ENCODE results near the gene RXRA. TPM values are rescaled to one million over a fixed set of nuclear protein-coding genes. Genes with fewer than 3 reads are reported as not detected.

The RXRA gene
- total and polyA plus RNA-seq, 2 of the 13 experiments (the other 11 are each of a cell fraction or from before 2014, with no cell fraction given), result 18.9 to 29.2 TPM

- TF ChIP-seq E2F1 (CRISPR knock-in tag; IDR thresholded peaks at IDR 0.05) (peak; percentile 57; the same call in 1 of the 2 replicates), FOXK2 (IDR thresholded peaks at IDR 0.05) (no peak), ZNF576 (CRISPR knock-in tag; IDR thresholded peaks at IDR 0.05) (no peak), HCFC1 (IDR thresholded peaks at IDR 0.05; ENCODE audit: low read depth, low read length) (no peak), ZNF770 (CRISPR knock-in tag; IDR thresholded peaks at IDR 0.05) (peak; percentile 80), TBP (CRISPR knock-in tag; IDR thresholded peaks at IDR 0.05) (no peak), FUBP1 (CRISPR knock-in tag; IDR thresholded peaks at IDR 0.05; ENCODE audit: borderline replicate concordance) (no peak), RBFOX2 (IDR thresholded peaks at IDR 0.05; ENCODE audit: low read depth, low read length) (peak; percentile 89), ZBTB8A (CRISPR knock-in tag; IDR thresholded peaks at IDR 0.05; ENCODE audit: borderline replicate concordance, low read depth) (no peak)
- TF ChIP-seq, protein P1, sequence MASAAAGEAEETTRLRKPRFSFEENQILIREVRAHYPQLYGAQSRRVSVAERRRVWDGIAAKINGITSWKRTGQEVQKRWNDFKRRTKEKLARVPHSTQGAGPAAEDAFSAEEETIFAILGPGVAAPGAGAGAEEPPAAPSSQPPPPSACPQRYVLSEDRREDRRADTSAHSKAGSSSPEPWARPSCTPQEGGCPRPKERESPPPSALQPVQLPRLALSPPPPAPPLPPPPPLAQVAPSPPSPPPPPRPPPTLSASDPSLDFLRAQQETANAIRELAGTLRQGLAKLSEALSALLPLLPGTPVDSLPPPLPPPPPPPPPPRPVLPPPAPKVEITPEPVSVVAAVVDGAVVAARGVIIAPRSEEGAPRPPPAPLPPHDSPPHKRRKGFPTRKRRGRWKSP (CRISPR knock-in tag; IDR thresholded peaks at IDR 0.05), result peak; percentile 34
- TF ChIP-seq, protein P2, sequence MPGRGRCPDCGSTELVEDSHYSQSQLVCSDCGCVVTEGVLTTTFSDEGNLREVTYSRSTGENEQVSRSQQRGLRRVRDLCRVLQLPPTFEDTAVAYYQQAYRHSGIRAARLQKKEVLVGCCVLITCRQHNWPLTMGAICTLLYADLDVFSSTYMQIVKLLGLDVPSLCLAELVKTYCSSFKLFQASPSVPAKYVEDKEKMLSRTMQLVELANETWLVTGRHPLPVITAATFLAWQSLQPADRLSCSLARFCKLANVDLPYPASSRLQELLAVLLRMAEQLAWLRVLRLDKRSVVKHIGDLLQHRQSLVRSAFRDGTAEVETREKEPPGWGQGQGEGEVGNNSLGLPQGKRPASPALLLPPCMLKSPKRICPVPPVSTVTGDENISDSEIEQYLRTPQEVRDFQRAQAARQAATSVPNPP (CRISPR knock-in tag; IDR thresholded peaks at IDR 0.05), result no peak
- TF ChIP-seq, protein P3, sequence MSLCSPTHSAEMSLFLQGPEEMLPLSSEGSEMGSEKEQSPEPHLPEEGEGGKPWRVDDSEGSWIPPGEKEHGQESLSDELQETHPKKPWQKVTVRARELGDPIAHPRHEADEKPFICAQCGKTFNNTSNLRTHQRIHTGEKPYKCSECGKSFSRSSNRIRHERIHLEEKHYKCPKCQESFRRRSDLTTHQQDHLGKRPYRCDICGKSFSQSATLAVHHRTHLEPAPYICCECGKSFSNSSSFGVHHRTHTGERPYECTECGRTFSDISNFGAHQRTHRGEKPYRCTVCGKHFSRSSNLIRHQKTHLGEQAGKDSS (CRISPR knock-in tag; IDR thresholded peaks at IDR 0.05; ENCODE audit: borderline replicate concordance, low read depth), result no peak
- TF ChIP-seq, protein P4, sequence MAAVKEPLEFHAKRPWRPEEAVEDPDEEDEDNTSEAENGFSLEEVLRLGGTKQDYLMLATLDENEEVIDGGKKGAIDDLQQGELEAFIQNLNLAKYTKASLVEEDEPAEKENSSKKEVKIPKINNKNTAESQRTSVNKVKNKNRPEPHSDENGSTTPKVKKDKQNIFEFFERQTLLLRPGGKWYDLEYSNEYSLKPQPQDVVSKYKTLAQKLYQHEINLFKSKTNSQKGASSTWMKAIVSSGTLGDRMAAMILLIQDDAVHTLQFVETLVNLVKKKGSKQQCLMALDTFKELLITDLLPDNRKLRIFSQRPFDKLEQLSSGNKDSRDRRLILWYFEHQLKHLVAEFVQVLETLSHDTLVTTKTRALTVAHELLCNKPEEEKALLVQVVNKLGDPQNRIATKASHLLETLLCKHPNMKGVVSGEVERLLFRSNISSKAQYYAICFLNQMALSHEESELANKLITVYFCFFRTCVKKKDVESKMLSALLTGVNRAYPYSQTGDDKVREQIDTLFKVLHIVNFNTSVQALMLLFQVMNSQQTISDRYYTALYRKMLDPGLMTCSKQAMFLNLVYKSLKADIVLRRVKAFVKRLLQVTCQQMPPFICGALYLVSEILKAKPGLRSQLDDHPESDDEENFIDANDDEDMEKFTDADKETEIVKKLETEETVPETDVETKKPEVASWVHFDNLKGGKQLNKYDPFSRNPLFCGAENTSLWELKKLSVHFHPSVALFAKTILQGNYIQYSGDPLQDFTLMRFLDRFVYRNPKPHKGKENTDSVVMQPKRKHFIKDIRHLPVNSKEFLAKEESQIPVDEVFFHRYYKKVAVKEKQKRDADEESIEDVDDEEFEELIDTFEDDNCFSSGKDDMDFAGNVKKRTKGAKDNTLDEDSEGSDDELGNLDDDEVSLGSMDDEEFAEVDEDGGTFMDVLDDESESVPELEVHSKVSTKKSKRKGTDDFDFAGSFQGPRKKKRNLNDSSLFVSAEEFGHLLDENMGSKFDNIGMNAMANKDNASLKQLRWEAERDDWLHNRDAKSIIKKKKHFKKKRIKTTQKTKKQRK (IDR thresholded peaks at IDR 0.05; ENCODE audit: low read length), result no peak
- TF ChIP-seq, protein P5, sequence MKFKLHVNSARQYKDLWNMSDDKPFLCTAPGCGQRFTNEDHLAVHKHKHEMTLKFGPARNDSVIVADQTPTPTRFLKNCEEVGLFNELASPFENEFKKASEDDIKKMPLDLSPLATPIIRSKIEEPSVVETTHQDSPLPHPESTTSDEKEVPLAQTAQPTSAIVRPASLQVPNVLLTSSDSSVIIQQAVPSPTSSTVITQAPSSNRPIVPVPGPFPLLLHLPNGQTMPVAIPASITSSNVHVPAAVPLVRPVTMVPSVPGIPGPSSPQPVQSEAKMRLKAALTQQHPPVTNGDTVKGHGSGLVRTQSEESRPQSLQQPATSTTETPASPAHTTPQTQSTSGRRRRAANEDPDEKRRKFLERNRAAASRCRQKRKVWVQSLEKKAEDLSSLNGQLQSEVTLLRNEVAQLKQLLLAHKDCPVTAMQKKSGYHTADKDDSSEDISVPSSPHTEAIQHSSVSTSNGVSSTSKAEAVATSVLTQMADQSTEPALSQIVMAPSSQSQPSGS (CRISPR knock-in tag; IDR thresholded peaks at IDR 0.05), result no peak
Measured at GRCh38 chr9:134328841-134329575, 2.8 kb downstream of the RXRA start (continued).
